GM21423 (cell line): Measurements from ENCODE around the gene CACNA1S.

ENCODE experiments used
- ATAC-seq: cut with Tn5 transposase; IDR thresholded peaks from one replicate; pipeline ENCODE4 v1.9.1; 2021; ENCODE audit warnings: mild to moderate bottlenecking, moderate library complexity; ENCODE audit not compliant: unreplicated experiment

The CACNA1S gene

GRCh38 chr1:201068976-201069375 is 43.2 kb downstream of the CACNA1S start:
- no peak for ATAC-seq

- no peak for ATAC-seq
Measured at GRCh38 chr1:201066986-201067385, 45.2 kb downstream of the CACNA1S start.

GRCh38 chr1:201065686-201066085 is 46.5 kb downstream of the CACNA1S start:
- ATAC-seq: no peak

GRCh38 chr1:201064806-201065205 is 47.4 kb downstream of the CACNA1S start:
- no peak for ATAC-seq

GRCh38 chr1:201063145-201063544 is 49.1 kb downstream of the CACNA1S start:
- no peak for ATAC-seq

GRCh38 chr1:201062511-201063091 is 49.6 kb downstream of the CACNA1S start:
- no peak for ATAC-seq

- no peak for ATAC-seq
Measured at GRCh38 chr1:201061886-201062285, 50.3 kb downstream of the CACNA1S start.

- no peak for ATAC-seq
Measured at GRCh38 chr1:201061049-201061448, 51.2 kb downstream of the CACNA1S start.

GRCh38 chr1:201060586-201060985 is 51.6 kb downstream of the CACNA1S start:
- ATAC-seq: no peak

- ATAC-seq: no peak
Measured at GRCh38 chr1:201059871-201060555, 52.2 kb downstream of the CACNA1S start.

GRCh38 chr1:201059401-201059800 is 52.8 kb downstream of the CACNA1S start:
- no peak for ATAC-seq

- ATAC-seq: no peak
Measured at GRCh38 chr1:201054091-201054543, 58.1 kb downstream of the CACNA1S start.

- no peak for ATAC-seq
Measured at GRCh38 chr1:201053155-201053860, 58.9 kb downstream of the CACNA1S start.

- no peak for ATAC-seq
Measured at GRCh38 chr1:201051399-201051798, 60.8 kb downstream of the CACNA1S start.

GRCh38 chr1:201050515-201051277 is 61.5 kb downstream of the CACNA1S start:
- no peak for ATAC-seq

- no peak for ATAC-seq
Measured at GRCh38 chr1:201049248-201049831, 62.9 kb downstream of the CACNA1S start.

GRCh38 chr1:201048521-201048920 is 63.7 kb downstream of the CACNA1S start:
- no peak for ATAC-seq

- no peak for ATAC-seq
Measured at GRCh38 chr1:201044119-201044518, 68.1 kb downstream of the CACNA1S start.

- ATAC-seq: peak; percentile 67
Measured at GRCh38 chr1:201042779-201043461, 69.3 kb downstream of the CACNA1S start.

- no peak for ATAC-seq
Measured at GRCh38 chr1:201041011-201041410, 71.2 kb downstream of the CACNA1S start.
